Epithelial cell of esophagus (primary cell): ENCODE data around the gene PMF1.
A peak's percentile ranks its signal among the peaks of the same experiment; 100 is the strongest.

Experiments used
- DNase-seq: peaks from one replicate; pipeline ENCODE4 v3.0.0; 2010; ENCODE audit warnings: low read depth
- H3K4me3 ChIP-seq: 2 replicates; pipeline ENCODE4 v1.5.1; 2011; ENCODE audit warnings: mild to moderate bottlenecking, low read length, control low read depth
- CTCF ChIP-seq: IDR thresholded peaks from 2 replicates; pipeline ENCODE4 v1.5.1; 2011; ENCODE audit warnings: low read depth, mild to moderate bottlenecking, low read length, control low read depth, inconsistent platforms; ENCODE audit not compliant: insufficient read depth; ENCODE audit errors: missing control alignments

PMF1 gene

GRCh38 chr1:156217871-156218270, 5.1 kb downstream of the PMF1 start:
- no peak overlapping the region for H3K4me3 ChIP-seq
- DNase-seq = peak; percentile 72
- TF ChIP-seq CTCF = no peak

- no peak overlapping the region for H3K4me3 ChIP-seq
- no peak for DNase-seq
- no peak for TF ChIP-seq CTCF
Measured at GRCh38 chr1:156220226-156220625, 7.4 kb downstream of the PMF1 start.

- no peak overlapping the region for H3K4me3 ChIP-seq
Measured at GRCh38 chr1:156221986-156222692, 9.3 kb downstream of the PMF1 start.

GRCh38 chr1:156225677-156226014, 12.8 kb downstream of the PMF1 start:
- no peak overlapping the region for H3K4me3 ChIP-seq
- no peak for TF ChIP-seq CTCF
- no peak for DNase-seq

More at GRCh38 chr1:156221986-156222692, 9.3 kb downstream of the PMF1 start:
- DNase-seq = no peak
- TF ChIP-seq CTCF = no peak

GRCh38 chr1:156226116-156226538, 13.3 kb downstream of the PMF1 start:
- H3K4me3 ChIP-seq = no peak overlapping the region
- no peak for TF ChIP-seq CTCF
- DNase-seq = no peak

- H3K4me3 ChIP-seq = no peak overlapping the region
- no peak for TF ChIP-seq CTCF
- no peak for DNase-seq
Measured at GRCh38 chr1:156226782-156227181, 14.0 kb downstream of the PMF1 start.

GRCh38 chr1:156228501-156228900, 15.7 kb downstream of the PMF1 start:
- TF ChIP-seq CTCF = no peak
- no peak for DNase-seq
- no peak overlapping the region for H3K4me3 ChIP-seq
